HepG2 (cell line): ENCODE measurements around the gene ZNF212. TPM values are rescaled to one million over a fixed set of nuclear protein-coding genes. Genes with fewer than 3 reads are reported as not detected.
"Not testable (repeated sequence)": the region's sequence is repeated elsewhere in the genome, so short reads cannot be mapped to it uniquely, and the experiment has no call there.

Experiments used
- ATAC-seq: fragments of 200-7000 bp; cut with Tn5 transposase; 3 replicates; pipeline ENCODE4 v1.9.1; 2020; ENCODE audit warnings: mild to moderate bottlenecking, moderate library complexity
- BruUV-seq: library from RNA; stranded (reverse); fragments of 400-500 nt; replicated peaks from 2 replicates; lab custom pipeline; 2021; lab: Mats Ljungman, UMichigan
- CTCF ChIA-PET: fragments of 300-600 bp; formaldehyde crosslinking; extraction: SDS; loops from one replicate; lab custom pipeline; 2021; ENCODE audit warnings: low total read pairs, inconsistent platforms, low intra/inter-chr PET ratio; lab: Yijun Ruan, JAX
- POLR2A ChIA-PET: fragments of 350-600 bp; sonication (Branson Sonifier 250); formaldehyde crosslinking; loops from one replicate; lab custom pipeline; 2020; ENCODE audit warnings: antibody characterized with exemption, inconsistent platforms; lab: Yijun Ruan, JAX
- DNase-seq: peaks from one replicate; pipeline ENCODE4 v3.0.0-alpha.2; 2015; ENCODE audit warnings: low spot score
- FAIRE-seq: peaks from 3 replicates; lab custom pipeline; 2011; peaks lifted over from hg19 to GRCh38; lab: Jason Lieb, UNC
- H2AFZ ChIP-seq: one replicate; pipeline ENCODE4 v1.6.1; 2011; ENCODE audit warnings: low read length, inconsistent platforms
- H3K27ac ChIP-seq: fragments of 300-600 bp; 3 replicates; pipeline ENCODE4 v1.8.0; 2011; ENCODE audit warnings: mixed run types, mild to moderate bottlenecking, mixed read lengths, low read length, inconsistent platforms; ENCODE audit not compliant: insufficient read depth; ENCODE audit errors: extremely low read length
- H3K27me3 ChIP-seq, 2 experiments: fragments of 200-600 bp in 1 of 2; 2 replicates in 1 of 2; 3 replicates in 1 of 2; pipeline versions ENCODE4 v1.6.0 to v1.8.0; 2011; ENCODE audit warnings: low read length in 2 of 2, mild to moderate bottlenecking in 2 of 2, moderate library complexity in 2 of 2, inconsistent platforms in 1 of 2; ENCODE audit not compliant: insufficient read depth in 2 of 2, control insufficient read depth in 1 of 2
- H3K36me3 ChIP-seq, 2 experiments: fragments of 200-600 bp in 1 of 2; replicated peaks in 1 of 2; 2 replicates in 1 of 2; 3 replicates in 1 of 2; pipeline versions ENCODE4 v1.5.1 to v1.8.0; 2011; ENCODE audit warnings: low read length in 2 of 2, inconsistent platforms in 1 of 2; ENCODE audit not compliant: insufficient read depth in 2 of 2, control insufficient read depth in 1 of 2
- H3K4me1 ChIP-seq: 2 replicates; pipeline ENCODE4 v1.5.1; 2012; ENCODE audit warnings: low read length, inconsistent platforms; ENCODE audit not compliant: insufficient read depth
- H3K4me2 ChIP-seq: 2 replicates; pipeline ENCODE4 v1.6.0; 2011; ENCODE audit warnings: low read depth, low read length, inconsistent platforms
- H3K4me3 ChIP-seq, 3 experiments: fragments of 200-600 bp in 1 of 3; sonication (generic), shearing (Covaris generic) in 1 of 3; replicated peaks in 1 of 3; 2 replicates each; pipeline ENCODE4 v1.5.1; 2011 to 2016; ENCODE audit warnings: low read length in 3 of 3, inconsistent platforms in 2 of 3, low read depth in 2 of 3, mild to moderate bottlenecking in 2 of 3, control low read depth in 1 of 3, mixed read lengths in 1 of 3; ENCODE audit not compliant: insufficient read depth in 1 of 3
- H3K79me2 ChIP-seq: one replicate; pipeline ENCODE4 v1.6.1; 2011; ENCODE audit warnings: low read length, inconsistent platforms; ENCODE audit not compliant: insufficient read depth
- H3K9ac ChIP-seq: 2 replicates; pipeline ENCODE4 v1.6.0; 2011; ENCODE audit warnings: mild to moderate bottlenecking, low read depth, low read length, inconsistent platforms; ENCODE audit not compliant: insufficient read depth
- H3K9me3 ChIP-seq: 2 replicates; pipeline ENCODE4 v1.5.1; 2012; ENCODE audit warnings: mild to moderate bottlenecking, low read length
- H4K20me1 ChIP-seq: 2 replicates; pipeline ENCODE4 v1.6.0; 2011; ENCODE audit warnings: inconsistent platforms, mild to moderate bottlenecking, low read length, moderate library complexity; ENCODE audit not compliant: insufficient read depth
- AKNA ChIP-seq: sonication (generic); formaldehyde crosslinking; IDR thresholded peaks from 2 replicates; pipeline ENCODE4 v1.4.0; 2020; ENCODE audit warnings: missing genetic modification reagents, borderline replicate concordance
- ARNTL ChIP-seq: sonication (generic); formaldehyde crosslinking; IDR thresholded peaks from 2 replicates; pipeline ENCODE4 v1.4.0; 2020; ENCODE audit warnings: mild to moderate bottlenecking, missing genetic modification reagents
- MAFF ChIP-seq: IDR thresholded peaks from 2 replicates; pipeline ENCODE4 v1.6.1; 2011; ENCODE audit warnings: low read depth, low read length, improper control_type of control experiment
- MXD3 ChIP-seq: IDR thresholded peaks from 2 replicates; pipeline ENCODE4 v1.6.1; 2016; ENCODE audit warnings: mild to moderate bottlenecking, missing biosample characterization, missing genetic modification reagents
- RARA ChIP-seq: IDR thresholded peaks from 2 replicates; pipeline ENCODE4 v1.6.1; 2016; ENCODE audit warnings: missing genetic modification reagents, missing compliant biosample characterization
- ZBTB38 ChIP-seq: sonication (generic); formaldehyde crosslinking; IDR thresholded peaks from 2 replicates; pipeline ENCODE4 v1.5.1; 2020; ENCODE audit warnings: mild to moderate bottlenecking, missing genetic modification reagents
- ZNF451 ChIP-seq: sonication (generic); formaldehyde crosslinking; IDR thresholded peaks from 2 replicates; pipeline ENCODE4 v1.5.0; 2020; ENCODE audit warnings: mild to moderate bottlenecking, missing genetic modification reagents
- ZNF552 ChIP-seq: sonication (generic); formaldehyde crosslinking; IDR thresholded peaks from 2 replicates; pipeline ENCODE4 v1.9.0; 2022; ENCODE audit warnings: missing genetic modification reagents, mild to moderate bottlenecking, borderline replicate concordance
- ZNF674 ChIP-seq: sonication (generic); formaldehyde crosslinking; IDR thresholded peaks from 2 replicates; pipeline ENCODE4 v1.5.0; 2020; ENCODE audit warnings: low read depth, mild to moderate bottlenecking, missing genetic modification reagents
- ZNF766 ChIP-seq: sonication (generic); formaldehyde crosslinking; IDR thresholded peaks from 2 replicates; pipeline ENCODE4 v1.5.0; 2020; ENCODE audit warnings: missing genetic modification reagents, borderline replicate concordance
- ZSCAN12 ChIP-seq: sonication (generic); formaldehyde crosslinking; IDR thresholded peaks from 2 replicates; pipeline ENCODE4 v1.9.0; 2021; ENCODE audit warnings: mild to moderate bottlenecking, missing genetic modification reagents
- WGBS: methylation state at CpG from one replicate; pipeline ENCODE4 v1.1.6; 2017; ENCODE audit warnings: low lambda C conversion rate; 5-methylcytosine and 5-hydroxymethylcytosine counted together
- in situ Hi-C: cut with HindIII; loops from 2 replicates; pipeline ENCODE4 v1.10.0; 2017; ENCODE audit warnings: low pct_unique_long_range_greater_than_20kb; ENCODE audit not compliant: extremely low pct_ligation_motif_present
- intact Hi-C: fragments of 100-400 bp; cut with micrococcal nuclease; formaldehyde crosslinking; loops from one replicate; pipeline ENCODE4 v1.10.0; 2022; ENCODE audit not compliant: unreplicated experiment
- polyA plus RNA-seq, 8 experiments: library from polyadenylated mRNA; depleted of rRNA in 3 of 8; stranded (reverse) in 7 of 8; unstranded in 1 of 8; fragments of >200 nt; fragmentation: Illumina TruSeq in 4 of 8; extraction: Trizol in 4 of 8; gene quantifications; 2 replicates each; pipeline versions ENCODE4 v1.2.1 to v1.2.3, GENCODE V29; 2011 to 2016; ENCODE audit warnings: low read depth in 4 of 8, missing spikeins in 1 of 8, mixed read lengths in 1 of 8; ENCODE audit not compliant: insufficient read depth in 1 of 8
- total RNA-seq, 5 experiments: library from RNA; depleted of rRNA; stranded (reverse); fragments of >200 nt; fragmentation: Illumina TruSeq; extraction: Trizol; gene quantifications; 2 replicates each; pipeline ENCODE4 v1.2.3, GENCODE V29; 2016; ENCODE audit warnings: low read depth in 1 of 5
- TF ChIP-seq, protein P1 (sequence below): IDR thresholded peaks from 2 replicates; pipeline ENCODE4 v1.6.1; 2016; ENCODE audit warnings: missing genetic modification reagents, missing compliant biosample characterization

The ZNF212 gene
- total and polyA plus RNA-seq, 2 of the 13 experiments (the other 11 are each of a cell fraction or from before 2014, with no cell fraction given), result 2.6 to 3.8 TPM

DNA sequence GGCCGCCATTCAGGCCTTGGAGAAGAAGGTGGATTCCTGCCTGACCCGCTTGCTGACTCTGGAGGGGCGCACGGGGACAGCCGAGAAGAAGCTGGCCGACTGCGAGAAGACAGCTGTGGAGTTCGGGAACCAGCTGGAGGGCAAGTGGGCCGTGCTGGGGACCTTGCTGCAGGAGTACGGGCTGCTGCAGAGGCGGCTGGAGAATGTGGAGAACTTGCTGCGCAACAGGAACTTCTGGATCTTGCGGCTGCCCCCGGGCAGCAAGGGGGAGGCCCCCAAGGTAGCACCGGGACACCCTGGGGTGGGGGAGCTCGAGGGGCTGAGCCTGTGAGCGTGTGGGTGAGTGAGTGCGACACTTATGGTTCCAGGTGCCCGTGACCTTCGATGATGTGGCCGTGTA, 27.0 kb downstream of the ZNF212 start (continued):
- no peak for TF ChIP-seq MXD3
- TF ChIP-seq ARNTL (CRISPR knock-in tag), result no peak
- no peak for TF ChIP-seq ZNF674 (CRISPR knock-in tag)

GRCh38 chr7:149267733-149268132, 28.3 kb downstream of the ZNF212 start:
- no peaks in the 10 kb centered on the region for H3K27me3 ChIP-seq
- CTCF ChIA-PET, result no interaction called here
- ATAC-seq (no peak), DNase-seq (no peak), FAIRE-seq (no peak)
- H3K4me1 ChIP-seq, result peaks cover 2% of the 10 kb centered on the region
- BruUV-seq, result no TSS peak
- no peak overlapping the region for H3K9ac ChIP-seq
- no peak overlapping the region for H2AFZ ChIP-seq
- intact Hi-C loops (no loop called here), in situ Hi-C loops (no loop called here)
- no peak overlapping the region for H3K4me3 ChIP-seq
- POLR2A ChIA-PET, result no interaction called here
- TF ChIP-seq RARA (CRISPR knock-in tag) (no peak), ZBTB38 (CRISPR knock-in tag) (no peak), ZNF451 (CRISPR knock-in tag) (no peak), ZNF766 (no peak), ZNF552 (no peak), ZSCAN12 (CRISPR knock-in tag) (no peak), MAFF (no peak), AKNA (CRISPR knock-in tag) (no peak)
- TF ChIP-seq, protein P1, sequence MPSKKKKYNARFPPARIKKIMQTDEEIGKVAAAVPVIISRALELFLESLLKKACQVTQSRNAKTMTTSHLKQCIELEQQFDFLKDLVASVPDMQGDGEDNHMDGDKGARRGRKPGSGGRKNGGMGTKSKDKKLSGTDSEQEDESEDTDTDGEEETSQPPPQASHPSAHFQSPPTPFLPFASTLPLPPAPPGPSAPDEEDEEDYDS, result no peak
- H3K36me3 ChIP-seq, result peaks cover 8 to 10% of the 10 kb centered on the region in 2 experiments; a peak in 3 of 5 replicates
- H4K20me1 ChIP-seq, result no peaks in the 10 kb centered on the region
- no peak overlapping the region for H3K4me2 ChIP-seq
- no peaks in the 10 kb centered on the region for H3K79me2 ChIP-seq
- H3K9me3 ChIP-seq, result no peaks in the 10 kb centered on the region
- 98% methylated on average over 8 of the region's 8 CpGs for WGBS
- H3K27ac ChIP-seq, result no peak overlapping the region

DNA sequence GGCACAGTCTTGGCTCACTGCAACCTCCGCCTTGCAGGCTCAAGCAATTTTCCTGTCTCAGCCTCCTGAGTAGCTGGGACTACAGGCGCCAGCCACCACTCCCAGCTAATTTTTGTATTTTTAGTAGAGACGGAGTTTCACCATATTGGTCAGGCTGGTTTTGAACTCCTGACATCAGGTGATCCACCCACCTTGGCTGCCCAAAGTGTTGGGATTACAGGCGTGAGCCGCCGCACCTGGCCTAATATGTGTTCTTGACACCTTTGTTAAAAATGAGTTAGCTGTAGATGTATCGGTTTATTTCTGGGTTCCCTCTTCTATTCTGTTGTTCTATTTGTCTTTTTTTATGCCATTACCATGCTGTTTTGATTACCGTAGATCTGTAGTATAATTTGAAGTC, 35.0 kb downstream of the ZNF212 start:
- intact Hi-C loops, H3K9ac ChIP-seq, CTCF ChIA-PET, H3K79me2 ChIP-seq, H2AFZ ChIP-seq, POLR2A ChIA-PET, H3K4me3 ChIP-seq, in situ Hi-C loops, H4K20me1 ChIP-seq, H3K4me1 ChIP-seq, ATAC-seq, DNase-seq, H3K9me3 ChIP-seq, BruUV-seq, H3K27ac ChIP-seq, H3K27me3 ChIP-seq, FAIRE-seq, H3K4me2 ChIP-seq: not testable (repeated sequence)
- 97% methylated on average over 8 of the region's 8 CpGs for WGBS
- H3K36me3 ChIP-seq, result peaks cover 4 to 15% of the 10 kb centered on the region in 2 experiments; a peak in 4 of 5 replicates
